Activated gamma-delta T cell (primary cell): ENCODE data around the gene NDRG4.

Experiments
- DNase-seq: peaks from one replicate; lab custom pipeline; 2025; lab: John Stamatoyannopoulos, UW

The NDRG4 gene

DNA sequence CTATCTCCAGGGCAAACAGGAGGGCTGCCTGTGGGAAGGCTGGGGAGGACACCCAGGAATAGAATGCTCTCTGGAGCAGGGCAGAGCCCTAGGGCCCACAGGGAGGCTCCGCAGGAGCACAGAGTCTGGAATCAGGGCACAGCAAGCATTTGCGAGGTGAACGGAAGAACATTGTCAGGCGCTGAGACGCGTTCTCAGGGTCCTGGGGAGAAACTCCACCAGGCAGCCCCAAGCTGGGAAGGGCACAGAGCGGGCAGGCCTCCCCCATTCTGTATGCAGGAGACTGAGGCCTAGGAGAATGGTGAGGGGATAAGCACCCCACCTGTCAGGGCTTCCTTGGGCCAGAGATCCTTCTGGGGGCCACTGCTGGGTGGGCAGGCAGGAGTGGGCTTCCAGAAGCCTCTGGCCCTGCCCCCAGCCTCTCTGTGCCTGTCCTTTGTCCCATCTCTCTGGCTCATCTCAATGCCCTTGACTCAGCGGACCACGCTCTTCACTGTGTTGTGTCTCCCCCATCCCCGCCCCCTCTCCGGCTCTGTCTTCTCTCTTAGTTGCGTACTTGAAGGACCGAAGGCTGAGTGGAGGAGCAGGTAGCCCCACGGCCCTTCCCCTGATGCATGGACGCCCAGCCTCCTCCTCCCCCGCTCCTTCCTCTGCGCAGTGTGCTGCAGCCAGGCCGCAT lies 10.3 kb downstream of the NDRG4 start:
- no peak for DNase-seq

DNA sequence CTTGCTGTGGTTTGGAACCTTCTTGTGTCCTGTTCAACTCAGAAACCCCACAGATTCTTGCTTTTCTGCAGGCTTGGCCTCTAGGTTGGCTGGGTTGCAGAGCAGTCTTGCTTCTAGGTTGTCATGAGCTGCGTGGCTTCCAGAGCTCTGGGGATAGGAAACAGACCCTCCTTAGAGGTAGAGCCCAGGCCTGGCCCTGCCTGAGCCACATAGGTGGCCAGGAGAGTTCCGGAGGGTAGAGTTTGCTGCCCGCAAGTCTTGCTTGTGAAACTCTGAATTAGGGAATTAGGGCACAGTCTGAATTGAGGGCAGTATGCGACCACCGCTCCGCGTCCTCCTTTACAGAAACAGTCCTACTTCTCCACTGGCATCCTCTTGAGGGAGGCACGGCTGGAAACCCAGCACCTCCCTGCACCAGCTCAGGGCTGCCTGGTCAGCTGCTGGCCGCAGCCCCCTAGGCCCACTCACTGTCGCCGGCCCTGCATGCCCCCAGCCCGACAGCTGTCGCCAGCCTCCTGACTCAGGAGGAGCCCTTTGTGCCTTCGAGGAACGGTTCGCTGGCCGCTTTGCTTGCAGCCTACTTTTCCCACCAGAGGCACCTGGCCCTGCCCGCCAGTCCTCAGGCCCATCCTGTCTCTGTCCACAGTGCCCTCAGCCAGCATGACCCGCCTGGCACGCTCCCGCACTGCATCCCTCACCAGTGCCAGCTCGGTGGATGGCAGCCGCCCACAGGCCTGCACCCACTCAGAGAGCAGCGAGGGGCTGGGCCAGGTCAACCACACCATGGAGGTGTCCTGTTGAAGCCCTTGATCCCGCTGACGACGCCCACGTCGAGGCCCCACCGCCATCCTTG lies 11.1 kb downstream of the NDRG4 start:
- no peak for DNase-seq

DNA sequence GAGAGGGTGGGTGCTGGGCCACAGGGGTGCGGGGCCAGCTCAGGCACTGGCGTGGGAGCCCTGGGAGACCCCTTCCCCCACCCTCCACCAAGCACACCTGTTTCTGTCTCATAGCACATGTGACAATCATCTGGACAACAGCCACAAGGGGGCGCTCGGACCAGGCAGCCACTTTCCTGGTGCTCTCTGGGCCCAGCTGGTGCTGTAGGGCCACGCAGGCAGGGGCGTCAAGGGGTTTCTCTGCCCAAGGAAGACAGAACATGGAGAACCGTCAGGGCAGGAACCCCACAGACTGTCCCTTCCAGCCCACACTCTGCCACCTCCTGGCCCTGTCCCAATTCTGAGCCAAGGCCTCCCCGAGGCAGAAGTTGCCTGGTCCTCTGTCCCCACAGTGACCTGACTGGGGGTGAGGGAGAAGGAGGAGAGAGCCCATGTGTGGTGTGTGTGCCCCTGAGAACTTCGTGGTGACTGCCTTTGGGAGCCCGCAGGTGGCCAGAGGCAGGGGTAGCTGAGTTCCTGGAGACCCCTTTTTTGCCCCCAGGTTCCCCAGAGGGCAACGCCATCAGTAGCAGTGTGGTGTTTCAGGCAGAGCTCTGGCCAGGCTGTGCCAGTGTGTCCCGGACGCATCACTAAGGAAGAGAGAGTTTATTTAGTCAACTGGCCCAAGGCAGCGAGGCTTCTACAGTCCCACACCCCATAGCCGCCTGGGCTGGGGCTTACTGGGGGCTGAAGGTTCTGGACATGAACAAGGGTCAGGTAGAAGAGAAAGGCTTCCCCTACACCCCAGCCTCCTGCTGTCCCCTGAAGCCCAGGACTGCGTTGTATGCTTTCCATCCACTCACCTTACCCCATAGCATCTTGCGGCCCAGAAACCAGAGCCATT lies 12.2 kb downstream of the NDRG4 start:
- DNase-seq = no peak

DNA sequence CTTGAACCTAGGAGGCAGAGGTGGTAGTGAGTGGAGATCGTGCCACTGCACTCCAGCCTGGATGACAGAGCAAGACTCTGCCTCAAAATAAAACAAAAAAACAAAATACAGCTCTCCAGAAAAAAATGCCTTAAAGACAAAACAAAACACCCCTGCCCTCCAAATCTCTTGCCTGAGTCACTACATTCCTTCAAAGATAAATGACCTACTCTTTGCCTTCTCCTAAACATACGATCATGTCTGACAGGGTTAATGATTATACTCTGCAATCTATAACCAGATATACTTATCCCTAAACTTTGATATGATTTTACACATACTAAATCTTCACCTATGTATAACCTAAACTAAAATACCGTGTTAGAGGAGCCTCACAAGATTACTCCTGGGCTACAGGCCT lies 13.9 kb downstream of the NDRG4 start:
- DNase-seq = no peak

DNA sequence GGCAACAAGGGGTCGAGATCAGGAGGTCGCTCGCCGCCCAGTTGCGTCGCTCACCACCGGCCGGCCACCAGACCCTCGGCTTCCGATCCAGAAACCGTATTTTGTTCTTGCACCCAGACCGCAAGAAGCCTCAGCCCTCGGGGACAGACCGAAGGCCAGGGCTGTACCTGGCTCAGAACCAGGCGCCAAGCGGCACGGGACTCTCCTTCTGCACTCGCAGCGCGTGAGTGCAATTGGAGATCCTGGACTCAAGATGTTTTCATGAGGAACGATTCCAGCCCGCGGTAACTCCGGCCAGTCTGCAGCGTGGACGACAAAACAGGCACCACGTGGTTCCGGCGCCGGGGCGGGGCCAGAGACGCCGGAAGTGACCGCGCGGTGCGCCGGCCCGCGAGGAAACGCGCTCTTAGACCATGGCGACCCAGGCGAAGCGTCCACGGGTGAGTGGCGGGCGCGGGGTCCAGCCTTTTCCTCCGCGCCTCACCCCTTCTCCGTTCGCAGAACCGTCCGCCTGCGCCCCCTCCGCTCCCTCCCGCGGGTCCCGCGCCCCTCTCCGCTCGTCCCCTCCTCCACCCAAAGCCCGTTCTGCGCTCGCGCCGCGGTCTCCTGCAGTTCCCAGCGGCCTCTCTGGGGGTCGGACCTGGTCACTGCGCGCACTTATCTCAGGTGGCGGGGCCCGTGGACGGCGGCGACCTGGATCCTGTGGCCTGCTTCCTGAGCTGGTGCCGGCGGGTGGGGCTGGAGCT lies 15.4 kb downstream of the NDRG4 start, which contains the start of gene SETD6:
Gene SETD6, plus strand, starts transcription at position 393 of the 746 bp plus-strand sequence. Its CDS starts 21 bp downstream, at position 414.
- DNase-seq = peak; percentile 54

DNA sequence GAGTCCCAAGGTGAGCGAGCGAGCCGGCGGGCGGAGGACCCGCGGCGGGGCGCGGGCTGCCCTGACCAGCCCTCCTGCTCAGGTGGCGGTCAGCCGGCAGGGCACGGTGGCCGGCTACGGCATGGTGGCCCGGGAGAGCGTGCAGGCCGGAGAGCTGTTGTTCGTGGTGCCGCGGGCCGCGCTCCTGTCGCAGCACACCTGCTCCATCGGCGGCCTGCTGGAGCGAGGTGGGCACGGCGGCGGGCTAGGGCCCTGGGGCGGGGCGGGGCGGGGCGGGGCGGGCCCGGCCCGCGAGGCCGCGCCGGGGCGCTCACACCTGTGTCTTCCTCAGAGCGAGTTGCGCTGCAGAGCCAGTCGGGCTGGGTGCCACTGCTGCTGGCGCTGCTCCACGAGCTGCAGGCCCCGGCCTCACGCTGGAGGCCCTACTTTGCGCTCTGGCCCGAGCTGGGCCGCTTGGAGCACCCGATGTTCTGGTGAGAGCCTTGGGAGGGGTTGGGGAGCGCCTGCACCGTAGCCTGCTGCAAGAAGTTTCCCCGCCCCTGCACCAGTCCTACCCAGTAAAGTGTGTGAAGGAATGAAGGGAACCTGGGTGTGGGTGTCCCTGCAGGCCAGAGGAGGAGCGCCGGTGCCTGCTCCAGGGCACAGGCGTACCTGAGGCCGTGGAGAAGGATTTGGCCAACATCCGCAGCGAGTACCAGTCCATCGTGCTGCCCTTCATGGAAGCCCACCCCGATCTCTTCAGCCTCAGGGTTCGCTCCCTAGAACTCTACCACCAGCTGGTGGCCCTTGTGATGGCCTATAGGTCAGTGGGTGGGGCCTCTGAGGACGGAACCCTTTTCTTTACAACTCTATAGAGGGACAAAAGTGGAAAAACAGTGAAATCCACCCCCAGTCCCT lies 16.2 kb downstream of the NDRG4 start:
- no peak for DNase-seq

DNA sequence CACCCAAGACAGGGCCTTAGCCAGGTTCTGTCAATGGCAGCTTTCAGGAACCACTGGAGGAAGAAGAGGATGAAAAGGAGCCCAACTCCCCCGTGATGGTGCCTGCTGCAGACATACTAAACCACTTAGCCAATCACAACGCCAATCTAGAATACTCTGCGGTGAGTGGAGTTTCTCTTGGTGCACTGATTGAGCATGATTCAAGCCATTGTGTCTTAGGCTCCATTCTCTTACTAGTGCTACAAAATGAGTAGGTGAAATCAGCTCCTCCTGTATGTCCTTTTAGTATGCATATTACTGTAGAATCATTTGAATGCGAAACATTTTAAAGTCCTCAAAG lies 16.8 kb downstream of the NDRG4 start:
- no peak for DNase-seq

DNA sequence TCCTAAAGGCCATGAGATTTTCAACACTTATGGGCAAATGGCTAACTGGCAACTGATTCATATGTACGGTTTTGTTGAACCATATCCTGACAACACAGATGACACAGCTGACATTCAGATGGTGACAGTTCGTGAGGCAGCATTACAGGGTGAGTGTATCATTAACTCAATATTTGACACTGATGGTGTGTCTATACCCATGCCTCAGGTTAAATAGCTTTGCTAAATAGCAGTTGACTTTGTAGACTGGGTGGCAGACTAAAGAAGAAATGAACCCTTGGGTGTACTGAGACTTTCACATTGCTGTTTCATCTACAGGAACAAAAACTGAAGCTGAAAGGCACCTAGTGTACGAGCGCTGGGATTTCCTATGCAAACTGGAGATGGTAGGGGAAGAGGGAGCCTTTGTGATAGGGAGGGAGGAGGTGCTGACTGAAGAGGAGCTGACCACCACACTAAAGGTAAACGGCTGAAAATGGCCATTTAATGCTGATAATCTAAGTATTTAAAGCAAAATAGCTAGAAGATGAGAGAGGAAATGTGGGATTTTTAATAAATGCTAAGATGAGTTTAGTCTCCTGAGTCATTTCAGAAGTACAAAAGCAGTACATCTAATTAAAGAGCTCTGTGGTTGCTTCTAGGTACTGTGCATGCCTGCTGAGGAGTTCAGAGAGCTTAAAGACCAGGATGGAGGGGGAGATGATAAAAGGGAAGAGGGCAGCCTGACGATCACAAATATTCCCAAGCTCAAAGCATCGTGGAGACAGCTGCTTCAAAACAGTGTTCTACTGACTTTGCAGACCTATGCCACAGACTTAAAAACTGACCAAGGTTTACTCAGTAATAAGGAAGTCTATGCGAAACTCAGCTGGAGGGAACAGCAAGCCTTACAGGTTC lies 18.4 kb downstream of the NDRG4 start:
- no peak for DNase-seq

DNA sequence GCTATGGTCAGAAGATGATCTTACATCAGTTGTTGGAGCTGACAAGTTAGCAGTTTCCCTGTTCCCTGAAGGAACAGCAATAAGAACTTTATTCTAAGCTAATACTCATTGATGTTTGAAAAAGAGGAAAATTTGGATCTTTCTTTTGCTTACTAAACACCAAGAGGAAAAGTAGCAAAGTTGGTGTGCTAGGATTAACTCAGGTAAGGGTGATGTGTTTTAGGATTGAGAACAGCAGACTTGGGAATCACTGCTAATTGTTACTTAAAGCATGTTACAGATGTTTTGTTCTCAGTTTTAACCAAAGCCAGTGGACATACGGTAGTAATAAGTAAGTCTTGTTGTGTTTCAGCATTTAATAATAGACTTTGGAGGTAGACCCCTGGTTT lies 19.0 kb downstream of the NDRG4 start:
- DNase-seq = no peak

DNA sequence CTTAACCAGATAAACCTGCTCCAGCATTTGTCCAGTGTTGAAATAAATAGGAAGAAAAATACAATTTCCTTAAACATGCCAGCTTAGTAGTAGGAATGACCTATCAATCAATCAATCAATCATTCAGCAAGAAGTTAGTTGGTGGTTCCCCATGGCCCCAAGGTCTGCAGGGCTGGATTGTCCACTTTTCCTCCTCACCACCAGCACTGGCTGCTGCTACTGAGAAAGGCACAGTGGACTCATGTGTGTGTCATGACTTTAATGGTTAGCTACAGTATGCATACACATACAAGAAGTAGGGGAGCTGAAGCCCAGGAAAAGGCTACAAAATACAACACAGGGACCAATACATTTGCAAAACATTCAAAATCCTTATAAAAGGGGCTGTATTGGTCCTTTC lies 19.8 kb downstream of the NDRG4 start:
- DNase-seq = no peak

DNA sequence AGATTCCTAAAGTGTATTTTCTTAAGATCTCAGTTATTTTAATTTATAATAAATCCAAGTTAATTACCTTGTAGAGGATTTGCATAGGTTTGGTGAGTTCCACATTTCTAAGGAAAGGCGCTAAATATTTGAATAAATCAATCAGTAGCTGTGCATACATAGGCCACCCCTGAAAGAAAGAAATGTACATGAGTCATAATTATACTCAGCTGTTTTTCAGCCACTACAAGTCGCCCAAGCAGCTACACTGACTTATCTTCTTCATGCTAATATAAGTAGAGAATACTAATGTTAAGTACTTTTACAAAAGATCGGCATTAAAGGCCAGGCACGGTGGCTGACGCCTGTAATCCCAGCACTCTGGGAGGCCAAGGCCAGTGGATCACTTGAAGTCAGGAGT lies 30.2 kb downstream of the NDRG4 start:
- no peak for DNase-seq

DNA sequence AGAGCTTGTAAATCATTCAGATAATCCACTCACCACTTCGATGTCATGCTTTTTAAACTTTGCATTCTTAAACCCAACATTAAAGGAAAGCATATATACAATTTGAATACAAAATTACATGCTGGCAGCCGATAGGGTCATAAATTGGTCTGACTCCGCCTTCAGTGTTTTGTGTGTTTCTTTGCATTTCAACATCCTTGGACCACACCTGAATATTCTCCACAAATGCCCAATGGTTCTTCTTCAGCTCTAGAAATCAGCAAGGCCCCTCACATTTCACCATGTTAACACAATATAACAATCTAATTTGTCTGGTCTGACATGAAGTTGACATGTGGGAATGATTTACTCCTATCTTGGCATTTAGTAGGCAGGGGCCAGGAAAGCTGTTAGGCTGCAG lies 32.5 kb downstream of the NDRG4 start:
- DNase-seq = no peak

DNA sequence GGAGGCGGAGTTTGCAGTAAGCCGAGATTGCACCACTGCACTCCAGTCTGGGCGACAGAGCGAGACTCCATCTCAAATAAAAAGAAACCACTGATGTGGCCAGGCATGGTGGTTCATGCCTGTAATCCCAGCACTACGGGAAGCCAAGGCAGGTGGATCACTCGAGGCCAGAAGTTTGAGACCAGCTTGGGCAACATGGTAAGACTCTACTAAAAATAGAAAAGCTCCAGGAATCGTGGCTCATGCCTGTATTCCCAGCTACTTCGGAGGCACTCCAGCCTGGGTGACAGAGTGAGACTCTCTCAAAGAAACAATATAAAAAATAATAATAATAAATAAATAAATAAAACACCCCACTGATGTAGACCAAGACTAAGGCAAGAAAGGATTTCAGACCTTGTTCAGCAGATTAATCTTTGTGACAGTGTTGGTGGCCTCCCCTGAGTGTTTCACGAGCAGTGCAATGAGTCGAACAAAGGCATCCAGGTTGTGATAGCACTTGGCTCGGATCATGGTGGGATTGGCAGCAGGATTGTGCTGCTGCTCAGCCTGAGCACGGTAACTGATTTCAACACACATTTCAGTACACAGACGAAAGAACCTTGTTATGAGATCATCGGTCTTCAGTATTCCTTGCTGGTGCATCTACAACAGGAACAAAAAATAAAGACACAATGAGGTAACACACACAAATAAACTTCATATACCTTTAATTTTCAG lies 34.0 kb downstream of the NDRG4 start:
- no peak for DNase-seq

DNA sequence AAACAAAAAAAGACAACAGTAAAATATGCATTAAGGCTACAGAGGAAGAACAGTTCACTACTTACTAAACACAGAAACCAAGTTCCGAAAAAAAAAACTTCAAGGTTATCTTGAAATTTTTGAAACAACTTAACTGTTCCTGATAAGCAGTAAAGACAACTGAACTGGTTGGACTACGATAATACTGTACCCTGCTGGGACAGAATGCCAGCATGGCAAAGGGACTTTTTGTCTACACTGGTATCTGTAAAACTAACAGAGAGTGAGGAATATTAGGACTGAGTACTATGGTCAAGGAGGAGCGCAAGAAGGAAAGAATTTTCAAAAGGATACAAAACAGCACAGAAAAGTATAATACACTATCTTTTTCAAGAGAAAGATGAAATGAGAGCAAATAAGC lies 35.2 kb downstream of the NDRG4 start:
- DNase-seq = no peak

DNA sequence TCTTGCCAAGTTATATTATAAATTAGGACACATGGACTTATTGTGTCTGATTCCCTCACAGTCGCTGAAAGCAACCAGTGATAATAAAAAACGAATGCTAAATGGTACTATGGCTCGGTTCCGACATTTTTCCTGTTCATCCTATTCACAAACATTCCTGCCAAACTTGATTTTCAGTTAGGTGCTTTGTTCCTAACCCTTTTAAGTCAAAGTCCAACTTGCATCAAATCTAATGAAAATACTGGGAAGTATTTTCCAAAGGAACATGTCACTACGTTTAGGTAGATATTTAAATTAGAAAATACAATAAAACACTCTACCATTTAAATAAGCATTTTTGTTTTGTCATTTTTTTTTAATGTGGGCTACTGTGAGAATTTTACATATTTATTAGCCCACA lies 36.3 kb downstream of the NDRG4 start:
- no peak for DNase-seq

DNA sequence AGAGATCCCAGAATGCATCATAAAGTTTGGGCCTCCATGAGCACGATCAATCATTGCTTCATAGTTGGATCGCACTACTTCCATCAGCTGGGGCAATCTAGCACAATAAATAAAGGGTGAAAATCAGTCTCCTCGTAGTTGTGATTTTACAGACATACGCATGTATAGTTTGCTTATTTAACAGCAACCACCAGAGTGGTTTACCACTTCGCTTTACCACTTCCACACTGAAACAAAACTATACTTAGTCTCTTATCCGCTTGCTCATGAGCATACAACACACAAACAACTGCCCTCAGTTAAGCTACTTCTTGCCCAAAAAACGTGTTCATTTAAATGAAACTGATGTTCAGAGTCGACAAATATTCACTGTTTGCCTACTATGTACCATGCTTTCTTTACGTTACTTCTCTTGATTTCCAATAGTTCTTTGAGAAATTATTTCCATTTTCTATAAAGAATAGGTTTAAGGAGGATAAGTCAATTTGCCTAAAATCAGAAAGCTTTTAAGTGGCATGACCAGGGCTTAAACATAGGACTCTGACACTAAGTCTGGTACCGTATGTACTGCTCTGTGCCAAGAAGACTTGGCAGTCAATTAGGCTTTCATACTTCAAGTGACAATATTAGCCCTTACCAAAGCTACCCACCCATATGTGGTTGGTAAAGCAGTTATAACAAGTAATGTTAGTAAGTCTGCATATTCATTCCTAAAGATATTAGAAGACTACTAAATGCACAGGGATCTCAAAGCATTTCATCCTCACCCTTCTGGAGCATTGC lies 37.4 kb downstream of the NDRG4 start:
- no peak for DNase-seq

DNA sequence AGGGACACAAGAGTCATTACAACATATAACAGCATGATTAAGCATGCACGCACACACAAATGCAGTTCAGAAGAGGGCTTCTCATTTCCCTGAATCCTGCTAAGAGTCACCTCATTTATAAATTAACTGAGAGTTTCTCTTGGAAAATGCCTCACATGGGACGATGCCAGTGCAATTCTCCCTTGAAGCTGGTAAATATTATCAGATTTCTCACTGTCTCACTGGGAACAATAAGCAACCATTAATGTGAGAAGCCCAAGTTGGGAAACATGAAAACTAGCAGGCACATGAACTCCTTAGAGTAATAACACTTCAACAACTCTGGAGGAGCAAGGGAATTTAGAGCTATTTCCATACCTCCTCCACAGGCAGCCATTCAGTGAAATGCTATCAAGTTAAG lies 41.8 kb downstream of the NDRG4 start:
- DNase-seq = no peak

DNA sequence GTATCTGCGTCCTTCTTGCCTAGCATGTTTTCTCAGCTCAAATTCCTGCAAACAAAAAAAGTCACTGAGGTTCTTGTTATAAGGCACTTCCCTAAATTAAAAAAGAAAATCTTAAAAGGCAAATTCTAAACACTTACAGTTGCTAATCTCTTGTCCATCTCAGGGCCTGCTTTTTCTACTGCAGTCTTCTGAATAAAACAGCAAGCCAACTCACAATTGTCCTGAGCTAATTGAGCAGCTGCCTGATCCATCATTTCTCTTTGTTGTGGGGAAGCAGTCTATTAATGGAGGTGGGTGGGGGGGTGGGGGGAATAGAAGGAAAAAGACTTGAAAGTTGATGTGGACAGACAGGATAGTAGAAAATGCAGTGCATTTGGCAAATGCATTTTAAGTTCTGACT lies 42.3 kb downstream of the NDRG4 start:
- DNase-seq = no peak
